ENCODE results near the gene CD19.
"Not testable (repeated sequence)": the region's sequence is repeated elsewhere in the genome, so short reads cannot be mapped to it uniquely, and the experiment has no call there.

CD19 gene

DNA sequence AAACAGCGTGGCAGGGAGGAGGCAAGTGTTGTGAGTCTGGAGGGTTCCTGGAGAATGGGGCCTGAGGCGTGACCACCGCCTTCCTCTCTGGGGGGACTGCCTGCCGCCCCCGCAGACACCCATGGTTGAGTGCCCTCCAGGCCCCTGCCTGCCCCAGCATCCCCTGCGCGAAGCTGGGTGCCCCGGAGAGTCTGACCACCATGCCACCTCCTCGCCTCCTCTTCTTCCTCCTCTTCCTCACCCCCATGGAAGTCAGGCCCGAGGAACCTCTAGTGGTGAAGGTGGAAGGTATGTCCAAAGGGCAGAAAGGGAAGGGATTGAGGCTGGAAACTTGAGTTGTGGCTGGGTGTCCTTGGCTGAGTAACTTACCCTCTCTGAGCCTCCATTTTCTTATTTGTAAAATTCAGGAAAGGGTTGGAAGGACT lies at the start of gene CD19:
Gene CD19 (plus strand): TSS at position 171 of the 425 bp plus-strand sequence. CDS start 30 bp downstream, at position 201.
- no peak for TF ChIP-seq CTCF (conservative IDR thresholded peaks at IDR 0.05; ENCODE audit: low read depth, low read length)
- no peak for DNase-seq (ENCODE audit: low read depth)
- no peak within 1 kb of the TSS for H3K4me3 ChIP-seq (ENCODE audit: low read length)

GRCh38 chr16:28882551-28883160 lies 49.1 kb upstream of the CD19 start:
- no peak for DNase-seq (ENCODE audit: low read depth)
- no peak overlapping the region for H3K4me3 ChIP-seq (ENCODE audit: low read length)
- TF ChIP-seq CTCF (conservative IDR thresholded peaks at IDR 0.05; ENCODE audit: low read depth, low read length): peak; percentile 12

DNA sequence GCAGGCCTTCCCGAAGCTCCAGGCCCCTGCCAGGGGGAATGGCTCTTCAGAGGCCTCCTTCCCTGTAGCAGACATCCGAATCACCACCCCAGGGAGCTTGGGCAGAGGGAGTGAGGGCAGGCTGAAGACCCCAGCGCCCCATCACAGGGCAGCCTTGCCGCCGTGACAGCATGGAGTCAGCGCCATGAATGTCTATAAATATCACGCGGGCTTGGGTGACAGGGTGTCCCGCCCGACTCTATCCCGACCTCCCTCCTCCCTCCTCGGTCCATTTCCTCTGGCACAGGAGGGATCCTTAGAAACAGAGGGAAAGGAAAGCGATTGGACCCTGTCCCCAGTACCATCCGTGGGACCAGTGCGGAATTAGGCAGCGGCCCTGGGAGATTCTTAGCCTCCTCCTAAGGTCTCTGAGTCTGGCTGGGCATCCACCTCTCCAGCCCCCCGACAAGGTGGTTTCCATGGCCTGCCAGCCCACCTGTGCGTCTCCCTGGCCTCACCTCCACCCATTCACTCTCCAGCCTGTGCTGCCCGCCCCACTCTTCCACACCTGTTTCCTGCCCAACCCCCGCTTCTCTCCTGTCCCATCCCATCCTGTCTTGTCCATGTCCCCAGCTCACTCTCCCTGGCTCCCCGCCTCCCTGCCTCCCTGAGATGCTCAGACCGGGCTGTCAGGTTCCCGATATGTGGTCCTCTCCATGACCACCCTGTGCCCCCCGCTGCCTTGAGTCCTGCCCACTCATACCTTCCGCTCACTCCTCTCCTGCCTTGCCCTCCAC lies 48.4 kb upstream of the CD19 start:
- TF ChIP-seq CTCF (conservative IDR thresholded peaks at IDR 0.05; ENCODE audit: low read depth, low read length): no peak
- DNase-seq (ENCODE audit: low read depth): no peak
- no peak overlapping the region for H3K4me3 ChIP-seq (ENCODE audit: low read length)

DNA sequence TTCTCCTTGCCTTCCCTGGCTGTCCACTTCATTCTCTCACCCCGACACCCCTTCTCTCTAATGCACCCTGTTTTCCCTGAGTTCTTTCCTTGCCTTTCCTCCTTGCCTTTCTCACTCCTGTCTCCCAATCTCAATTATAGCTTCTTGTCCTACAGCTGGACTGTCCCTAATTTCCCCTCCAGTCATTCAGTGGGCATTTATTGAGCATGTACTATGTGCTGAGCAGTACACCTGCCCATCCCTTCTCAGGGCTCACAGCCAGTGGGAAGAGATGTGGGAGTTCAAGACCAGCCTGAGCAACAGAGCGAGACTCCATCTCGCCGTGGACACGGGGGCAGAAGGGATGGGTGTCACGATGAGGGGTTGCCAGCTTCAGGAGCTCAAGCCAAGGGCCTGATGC lies 47.7 kb upstream of the CD19 start:
- no peak overlapping the region for H3K4me3 ChIP-seq (ENCODE audit: low read length)
- no peak for TF ChIP-seq CTCF (conservative IDR thresholded peaks at IDR 0.05; ENCODE audit: low read depth, low read length)
- no peak for DNase-seq (ENCODE audit: low read depth)

DNA sequence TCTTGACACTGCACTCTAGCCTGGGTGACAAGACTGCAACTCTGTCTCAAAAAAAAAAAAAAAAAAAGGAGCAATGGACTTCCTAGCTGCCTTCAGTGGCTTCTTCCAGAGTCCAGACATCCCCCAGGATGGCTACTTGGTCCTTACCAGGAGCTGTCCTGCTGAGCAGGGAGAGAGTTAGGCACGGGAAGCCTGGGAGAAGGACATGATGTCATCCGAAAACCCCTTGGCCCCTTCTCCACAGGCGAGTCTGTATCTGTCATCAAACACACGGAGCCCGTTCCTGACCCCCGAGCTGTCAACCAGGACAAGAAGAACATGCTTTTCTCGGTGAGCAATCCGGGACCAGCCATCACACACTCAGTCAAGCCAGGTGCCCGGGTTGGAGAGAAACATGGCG lies 44.8 kb upstream of the CD19 start:
- no peak overlapping the region for H3K4me3 ChIP-seq (ENCODE audit: low read length)
- no peak for TF ChIP-seq CTCF (conservative IDR thresholded peaks at IDR 0.05; ENCODE audit: low read depth, low read length)
- no peak for DNase-seq (ENCODE audit: low read depth)

DNA sequence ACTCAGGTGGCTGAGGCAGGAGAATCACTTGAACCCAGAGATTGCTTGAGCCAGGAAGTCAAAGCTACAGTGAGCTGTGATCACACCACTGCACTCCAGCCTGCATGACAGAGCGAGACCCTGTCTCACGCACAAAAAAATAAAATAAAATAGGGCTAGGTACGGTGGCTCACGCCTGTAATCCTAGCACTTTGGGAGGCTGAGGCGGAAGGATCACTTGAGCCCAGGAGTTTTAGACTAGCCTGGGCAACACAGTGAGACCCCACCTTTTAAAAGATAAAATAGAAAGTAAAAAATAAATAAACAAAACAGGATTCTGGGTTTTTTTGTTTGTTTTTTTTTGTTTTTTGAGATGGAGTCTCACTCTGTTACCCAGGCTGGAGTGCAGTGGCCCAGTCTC lies 41.4 kb upstream of the CD19 start:
- not testable (repeated sequence) for DNase-seq (ENCODE audit: low read depth); H3K4me3 ChIP-seq (ENCODE audit: low read length)

GRCh38 chr16:28891964-28892890 lies 39.5 kb upstream of the CD19 start:
- H3K4me3 ChIP-seq (ENCODE audit: low read length): no peak overlapping the region
- DNase-seq (ENCODE audit: low read depth): no peak
- TF ChIP-seq CTCF (conservative IDR thresholded peaks at IDR 0.05; ENCODE audit: low read depth, low read length): no peak
